ENCODE results near the gene HYAL2. TPM values are rescaled to one million over a fixed set of nuclear protein-coding genes. Genes with fewer than 3 reads are reported as not detected.

HYAL2 gene
- total RNA-seq, 1 donor from 2014 or later = 82.3 TPM

DNA sequence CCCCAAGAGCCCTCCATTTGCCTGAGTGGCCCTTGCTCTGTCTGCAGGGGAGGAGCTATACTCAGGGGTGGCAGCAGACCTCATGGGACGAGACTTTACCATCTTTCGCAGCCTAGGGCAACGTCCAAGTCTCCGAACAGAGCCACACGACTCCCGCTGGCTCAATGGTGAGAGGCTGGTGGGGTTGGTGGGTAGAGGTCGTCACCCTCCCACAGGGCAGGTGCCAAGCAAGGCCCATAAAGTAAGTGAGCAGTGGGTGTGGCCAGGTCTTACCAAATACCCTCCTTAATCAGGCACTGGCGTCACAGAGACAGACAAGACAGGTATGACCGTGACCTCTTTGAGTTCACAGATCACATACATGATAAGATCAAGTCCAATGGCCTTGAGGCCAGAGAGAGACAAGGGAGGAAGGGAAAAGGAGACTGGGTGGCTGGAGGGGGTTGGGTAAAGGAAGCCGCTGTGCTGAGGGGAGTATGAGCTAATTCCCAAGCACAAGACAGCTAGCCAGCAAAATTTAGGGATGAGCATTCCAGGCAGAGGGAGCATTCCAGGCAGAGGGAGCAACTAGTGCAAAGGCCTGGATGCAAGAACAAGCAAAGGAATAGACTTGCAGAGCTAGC is 51.1 kb downstream of the HYAL2 start:
- no peak for DNase-seq (ENCODE audit: low read depth)

DNA sequence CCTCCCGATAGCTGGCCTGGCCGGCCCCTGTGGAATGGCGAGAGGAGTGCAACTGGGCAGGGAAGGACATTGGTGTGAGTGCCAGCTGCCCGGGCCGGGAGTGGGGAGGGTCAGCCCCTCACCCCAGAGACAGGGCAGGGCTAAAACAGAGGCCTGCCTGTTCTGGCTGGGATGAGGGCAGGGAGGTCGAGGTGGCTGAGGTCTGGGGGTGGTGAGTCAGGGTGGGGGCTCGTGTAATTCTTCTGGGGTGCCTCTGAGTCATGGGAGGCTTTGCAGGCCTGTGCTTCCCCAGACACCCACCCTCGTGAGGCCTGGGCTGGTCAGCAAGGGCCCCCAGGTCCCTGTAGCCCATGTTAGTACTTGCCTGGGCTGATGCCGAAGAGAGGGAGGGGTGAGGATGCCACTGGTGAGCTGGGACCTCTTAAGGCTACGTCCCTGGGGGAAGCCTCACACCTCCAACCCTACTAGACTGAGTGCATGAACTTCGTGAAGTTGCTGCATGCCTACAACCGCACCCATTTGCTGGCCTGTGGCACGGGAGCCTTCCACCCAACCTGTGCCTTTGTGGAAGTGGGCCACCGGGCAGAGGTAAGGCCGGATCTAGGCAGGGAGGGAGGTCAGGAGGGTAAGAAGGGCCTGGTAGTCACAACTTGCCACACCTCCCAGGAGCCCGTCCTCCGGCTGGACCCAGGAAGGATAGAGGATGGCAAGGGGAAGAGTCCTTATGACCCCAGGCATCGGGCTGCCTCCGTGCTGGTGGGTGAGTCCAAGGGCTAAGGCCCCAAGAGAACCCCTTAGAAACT is 51.9 kb downstream of the HYAL2 start:
- DNase-seq (ENCODE audit: low read depth) = no peak

DNA sequence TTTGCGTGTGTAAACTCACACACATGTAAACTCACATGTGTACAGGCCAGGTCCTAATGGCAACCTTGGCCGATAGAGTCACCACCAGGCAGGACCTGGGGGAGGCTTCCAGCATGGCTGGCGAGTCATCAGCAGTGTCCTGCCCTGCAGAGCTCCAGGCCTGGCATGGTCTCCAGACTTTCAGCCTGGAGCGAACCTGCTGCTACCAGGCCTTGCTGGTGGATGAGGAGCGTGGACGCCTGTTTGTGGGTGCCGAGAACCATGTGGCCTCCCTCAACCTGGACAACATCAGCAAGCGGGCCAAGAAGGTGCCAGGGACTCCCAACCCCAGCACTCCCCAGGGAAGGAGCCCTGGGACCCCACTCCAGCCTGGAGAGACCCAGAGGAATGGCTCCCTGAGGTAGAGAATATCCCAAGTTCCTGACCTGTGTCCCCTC is 52.5 kb downstream of the HYAL2 start:
- DNase-seq (ENCODE audit: low read depth) = peak; percentile 59

DNA sequence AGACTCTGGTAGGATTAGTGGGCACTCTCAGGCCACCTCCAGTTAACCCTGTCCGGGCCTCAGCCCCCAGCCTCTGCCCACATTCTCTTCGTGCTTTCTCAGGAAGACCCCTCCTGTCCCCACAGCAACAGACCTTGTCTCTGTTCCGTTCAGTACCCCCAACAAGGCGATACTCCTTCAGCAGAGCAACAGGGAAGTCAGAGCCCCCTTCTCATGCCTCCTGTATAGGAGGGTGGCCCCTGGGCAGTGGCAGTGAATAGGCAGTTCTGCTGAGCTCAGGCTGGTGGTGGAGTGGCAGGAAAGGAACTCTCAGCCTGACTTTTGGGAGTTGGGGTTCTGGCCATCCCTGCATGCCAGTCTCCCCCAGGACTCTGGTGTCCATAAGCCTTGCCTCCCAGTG is 53.1 kb downstream of the HYAL2 start:
- no peak for DNase-seq (ENCODE audit: low read depth)

DNA sequence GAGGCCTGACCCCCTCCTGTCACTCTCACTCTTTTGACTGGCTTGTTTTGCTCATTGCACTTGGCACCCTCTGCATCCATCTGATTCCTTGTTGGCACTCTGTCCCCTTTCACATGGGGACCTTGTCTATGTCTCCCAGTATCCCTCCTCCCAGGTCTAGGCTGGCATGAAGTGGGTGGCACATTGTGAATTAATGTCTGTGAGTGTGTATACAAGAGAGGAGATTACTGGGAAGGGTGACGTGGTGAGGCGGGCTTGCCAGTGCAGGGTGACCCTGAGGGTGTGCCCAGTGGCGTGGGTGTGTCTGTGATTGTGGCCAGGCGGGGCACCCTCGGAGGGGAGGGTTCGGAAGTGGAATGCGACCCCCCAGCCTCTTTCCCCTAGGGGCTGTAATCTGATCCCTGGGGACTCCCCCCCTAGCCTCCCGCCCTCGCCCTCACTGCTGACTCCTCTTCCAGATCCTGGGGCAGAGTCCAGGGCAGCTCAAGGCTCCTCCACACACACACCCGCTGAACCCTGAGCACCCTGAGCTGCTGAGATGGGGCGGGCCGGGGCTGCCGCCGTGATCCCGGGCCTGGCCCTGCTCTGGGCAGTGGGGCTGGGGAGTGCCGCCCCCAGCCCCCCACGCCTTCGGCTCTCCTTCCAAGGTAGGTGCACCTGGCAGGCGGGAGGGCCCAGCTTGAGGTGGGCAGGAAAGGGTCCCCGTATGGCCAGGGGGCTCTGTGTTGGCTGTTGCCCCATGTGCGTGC is 53.7 kb downstream of the HYAL2 start, which contains the start of gene SEMA3B:
TSS of gene SEMA3B (plus strand) at position 445 of the 749 bp plus-strand sequence. CDS start at position 539, 94 bp downstream.
- peak; percentile 86 for DNase-seq (ENCODE audit: low read depth)

DNA sequence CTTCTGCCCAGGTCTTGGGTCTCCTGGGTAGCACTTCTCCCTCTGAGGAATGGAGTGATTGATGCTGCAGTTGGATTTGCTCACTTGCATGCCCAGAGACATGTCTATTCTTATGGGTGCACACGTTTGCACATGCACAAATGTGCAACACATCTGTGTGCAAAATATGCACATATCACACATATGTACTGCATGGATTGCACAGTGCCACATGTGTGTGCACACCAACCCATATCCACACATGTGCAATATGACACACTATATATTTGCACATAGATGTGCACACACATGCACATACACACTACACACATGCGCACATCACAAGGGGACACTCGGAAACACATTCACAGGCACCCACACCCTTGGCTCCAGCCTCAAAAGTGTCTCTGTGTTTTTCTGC is 54.3 kb downstream of the HYAL2 start:
- no peak for DNase-seq (ENCODE audit: low read depth)

Other genes with a start within 250 kb of the HYAL2 start
- 74.7 and 216 TPM in 2 replicates for gene RBM5, start 233.8 kb downstream of the HYAL2 start, total RNA-seq
- 10.2 and 33.5 TPM in 2 replicates for gene SEMA3F, start 167.4 kb downstream of the HYAL2 start, total RNA-seq
- 0.05 TPM in 1 of 2 replicates, not detected in the other for gene GNAT1, start 131.1 kb downstream of the HYAL2 start, total RNA-seq
- 1.8 TPM in 1 of 2 replicates, not detected in the other for gene SLC38A3, start 117.5 kb downstream of the HYAL2 start, total RNA-seq
- 217 and 300 TPM in 2 replicates for gene GNAI2, start 86.5 kb downstream of the HYAL2 start, total RNA-seq
- 7.8 and 27.0 TPM in 2 replicates for gene SEMA3B, start 53.6 kb downstream of the HYAL2 start, total RNA-seq
- not detected in 2 replicates for gene LSMEM2, start 43.7 kb downstream of the HYAL2 start, total RNA-seq
- 28.8 and 57.8 TPM in 2 replicates for gene IFRD2, start 30.3 kb downstream of the HYAL2 start, total RNA-seq
- 13.5 and 15.1 TPM in 2 replicates for gene HYAL3, start 23.3 kb downstream of the HYAL2 start, total RNA-seq
- gene NAA80, start 23.3 kb downstream of the HYAL2 start, total RNA-seq = 2.8 and 6.4 TPM in 2 replicates
- gene HYAL1, start 19.2 kb downstream of the HYAL2 start, total RNA-seq = 7.3 and 22.8 TPM in 2 replicates
- 16.0 and 21.2 TPM in 2 replicates for gene TUSC2, start 5.5 kb upstream of the HYAL2 start, total RNA-seq
- 14.4 and 17.8 TPM in 2 replicates for gene RASSF1, start 18.1 kb upstream of the HYAL2 start, total RNA-seq
- gene ZMYND10, start 23.0 kb upstream of the HYAL2 start, total RNA-seq = 0.35 and 4.7 TPM in 2 replicates
- 17.1 and 24.5 TPM in 2 replicates for gene NPRL2, start 28.0 kb upstream of the HYAL2 start, total RNA-seq
- 31.4 and 45.7 TPM in 2 replicates for gene CYB561D2, start 28.1 kb upstream of the HYAL2 start, total RNA-seq
- gene TMEM115, start 36.8 kb upstream of the HYAL2 start, total RNA-seq = 32.1 and 64.8 TPM in 2 replicates
- gene CACNA2D2, start 180.9 kb upstream of the HYAL2 start, total RNA-seq = 0.17 and 0.55 TPM in 2 replicates
- gene C3orf18, start 245.0 kb upstream of the HYAL2 start, total RNA-seq = 7.3 and 11.1 TPM in 2 replicates
- 14.2 and 27.6 TPM in 2 replicates for gene HEMK1, start 246.8 kb upstream of the HYAL2 start, total RNA-seq

Data from renal cortical epithelial cell (primary cell).